IPS-18a (cell line): Measurements from ENCODE around the gene PARP15.

Experiments
- H3K27ac ChIP-seq: one replicate; pipeline ENCODE4 v1.5.1; 2013; ENCODE audit warnings: low read length
- H3K27me3 ChIP-seq: one replicate; pipeline ENCODE4 v1.6.1; 2013; ENCODE audit warnings: mild to moderate bottlenecking, low read length; ENCODE audit not compliant: control insufficient read depth, insufficient read depth
- H3K36me3 ChIP-seq: one replicate; pipeline ENCODE4 v1.6.1; 2013; ENCODE audit warnings: low read depth, low read length; ENCODE audit not compliant: control insufficient read depth
- H3K4me1 ChIP-seq: one replicate; pipeline ENCODE4 v1.6.1; 2013; ENCODE audit warnings: low read depth, low read length; ENCODE audit not compliant: control insufficient read depth
- H3K4me3 ChIP-seq: one replicate; pipeline ENCODE4 v1.5.1; 2013; ENCODE audit warnings: low read length
- H3K9ac ChIP-seq: one replicate; pipeline ENCODE4 v1.6.1; 2013; ENCODE audit warnings: mild to moderate bottlenecking, low read length, moderate library complexity
- H3K9me3 ChIP-seq: one replicate; pipeline ENCODE4 v1.6.1; 2013; ENCODE audit warnings: low read depth, low read length; ENCODE audit not compliant: control insufficient read depth

PARP15 gene

GRCh38 chr3:122576174-122576940 lies 1.1 kb upstream of the PARP15 start:
- peaks cover 18% of the 10 kb centered on the region for H3K27me3 ChIP-seq
- H3K9ac ChIP-seq: no peak overlapping the region
- no peak overlapping the region for H3K4me3 ChIP-seq
- no peaks in the 10 kb centered on the region for H3K36me3 ChIP-seq
- peaks cover 5% of the 10 kb centered on the region for H3K4me1 ChIP-seq
- H3K9me3 ChIP-seq: no peaks in the 10 kb centered on the region
- no peak overlapping the region for H3K27ac ChIP-seq

GRCh38 chr3:122578069-122578740 lies 755 bp downstream of the PARP15 start:
- Histone ChIP-seq H3K9ac (no peak overlapping the region), H3K27ac (no peak overlapping the region), H3K27me3 (peaks cover 18% of the 10 kb centered on the region), H3K9me3 (peaks cover 10% of the 10 kb centered on the region), H3K4me1 (no peaks in the 10 kb centered on the region), H3K36me3 (no peaks in the 10 kb centered on the region), H3K4me3 (peak overlapping the region; percentile 49)

GRCh38 chr3:122580470-122580869 lies 3.0 kb downstream of the PARP15 start:
- no peak overlapping the region for H3K4me3 ChIP-seq
- no peak overlapping the region for H3K9ac ChIP-seq
- peaks cover 10% of the 10 kb centered on the region for H3K9me3 ChIP-seq
- H3K27me3 ChIP-seq: peaks cover 18% of the 10 kb centered on the region
- no peaks in the 10 kb centered on the region for H3K4me1 ChIP-seq
- H3K36me3 ChIP-seq: no peaks in the 10 kb centered on the region
- H3K27ac ChIP-seq: no peak overlapping the region

- no peak overlapping the region for H3K27ac ChIP-seq
- H3K27me3 ChIP-seq: peaks cover 18% of the 10 kb centered on the region
- H3K4me3 ChIP-seq: no peak overlapping the region
- peaks cover 10% of the 10 kb centered on the region for H3K9me3 ChIP-seq
- no peak overlapping the region for H3K9ac ChIP-seq
- H3K36me3 ChIP-seq: no peaks in the 10 kb centered on the region
- no peaks in the 10 kb centered on the region for H3K4me1 ChIP-seq
These were observed 4.2 kb downstream of the PARP15 start for GRCh38 chr3:122581622-122582021.

GRCh38 chr3:122582390-122582789 lies 4.9 kb downstream of the PARP15 start:
- no peaks in the 10 kb centered on the region for H3K36me3 ChIP-seq
- H3K4me3 ChIP-seq: no peak overlapping the region
- H3K9ac ChIP-seq: no peak overlapping the region
- H3K27ac ChIP-seq: no peak overlapping the region
- peaks cover 12% of the 10 kb centered on the region for H3K27me3 ChIP-seq
- peaks cover 10% of the 10 kb centered on the region for H3K9me3 ChIP-seq
- no peaks in the 10 kb centered on the region for H3K4me1 ChIP-seq

- H3K9me3 ChIP-seq: peaks cover 10% of the 10 kb centered on the region
- H3K36me3 ChIP-seq: no peaks in the 10 kb centered on the region
- H3K27me3 ChIP-seq: no peaks in the 10 kb centered on the region
- no peak overlapping the region for H3K27ac ChIP-seq
- no peak overlapping the region for H3K9ac ChIP-seq
- H3K4me1 ChIP-seq: peaks cover 3% of the 10 kb centered on the region
- no peak overlapping the region for H3K4me3 ChIP-seq
These were observed 8.6 kb downstream of the PARP15 start for GRCh38 chr3:122586098-122586497.

- H3K9ac ChIP-seq: no peak overlapping the region
- H3K9me3 ChIP-seq: peaks cover 6% of the 10 kb centered on the region
- no peaks in the 10 kb centered on the region for H3K36me3 ChIP-seq
- H3K4me3 ChIP-seq: no peak overlapping the region
- H3K27ac ChIP-seq: no peak overlapping the region
- H3K27me3 ChIP-seq: no peaks in the 10 kb centered on the region
- H3K4me1 ChIP-seq: peaks cover 3% of the 10 kb centered on the region
These were observed 9.5 kb downstream of the PARP15 start for GRCh38 chr3:122586773-122587485.

- no peaks in the 10 kb centered on the region for H3K36me3 ChIP-seq
- H3K4me1 ChIP-seq: peaks cover 3% of the 10 kb centered on the region
These were observed 10.1 kb downstream of the PARP15 start for GRCh38 chr3:122587572-122587971.

GRCh38 chr3:122589297-122589696 lies 11.8 kb downstream of the PARP15 start:
- Histone ChIP-seq H3K27ac (no peak overlapping the region), H3K27me3 (no peaks in the 10 kb centered on the region), H3K36me3 (no peaks in the 10 kb centered on the region), H3K9ac (no peak overlapping the region), H3K4me3 (no peak overlapping the region), H3K9me3 (no peaks in the 10 kb centered on the region), H3K4me1 (peaks cover 3% of the 10 kb centered on the region)

More at GRCh38 chr3:122587572-122587971, 10.1 kb downstream of the PARP15 start:
- no peak overlapping the region for H3K4me3 ChIP-seq
- no peak overlapping the region for H3K9ac ChIP-seq
- no peaks in the 10 kb centered on the region for H3K9me3 ChIP-seq
- no peak overlapping the region for H3K27ac ChIP-seq
- no peaks in the 10 kb centered on the region for H3K27me3 ChIP-seq

- Histone ChIP-seq H3K4me1 (peaks cover 3% of the 10 kb centered on the region), H3K9me3 (no peaks in the 10 kb centered on the region), H3K36me3 (no peaks in the 10 kb centered on the region), H3K27me3 (no peaks in the 10 kb centered on the region), H3K9ac (no peak overlapping the region), H3K4me3 (no peak overlapping the region), H3K27ac (no peak overlapping the region)
These were observed 13.2 kb downstream of the PARP15 start for GRCh38 chr3:122590610-122591009.

GRCh38 chr3:122594025-122594424 lies 16.6 kb downstream of the PARP15 start:
- H3K27me3 ChIP-seq: no peaks in the 10 kb centered on the region
- H3K27ac ChIP-seq: no peak overlapping the region
- no peak overlapping the region for H3K4me3 ChIP-seq
- H3K4me1 ChIP-seq: peaks cover 3% of the 10 kb centered on the region
- no peak overlapping the region for H3K9ac ChIP-seq
- H3K9me3 ChIP-seq: no peaks in the 10 kb centered on the region
- H3K36me3 ChIP-seq: no peaks in the 10 kb centered on the region
